ENCODE data around the gene SLC9A8. TPM values are rescaled to one million over a fixed set of nuclear protein-coding genes. Genes with fewer than 3 reads are reported as not detected.

Gene SLC9A8
- total and polyA plus RNA-seq, 2 of the 4 experiments (the other 2 are of a cell fraction), result 4.1 to 5.0 TPM

DNA sequence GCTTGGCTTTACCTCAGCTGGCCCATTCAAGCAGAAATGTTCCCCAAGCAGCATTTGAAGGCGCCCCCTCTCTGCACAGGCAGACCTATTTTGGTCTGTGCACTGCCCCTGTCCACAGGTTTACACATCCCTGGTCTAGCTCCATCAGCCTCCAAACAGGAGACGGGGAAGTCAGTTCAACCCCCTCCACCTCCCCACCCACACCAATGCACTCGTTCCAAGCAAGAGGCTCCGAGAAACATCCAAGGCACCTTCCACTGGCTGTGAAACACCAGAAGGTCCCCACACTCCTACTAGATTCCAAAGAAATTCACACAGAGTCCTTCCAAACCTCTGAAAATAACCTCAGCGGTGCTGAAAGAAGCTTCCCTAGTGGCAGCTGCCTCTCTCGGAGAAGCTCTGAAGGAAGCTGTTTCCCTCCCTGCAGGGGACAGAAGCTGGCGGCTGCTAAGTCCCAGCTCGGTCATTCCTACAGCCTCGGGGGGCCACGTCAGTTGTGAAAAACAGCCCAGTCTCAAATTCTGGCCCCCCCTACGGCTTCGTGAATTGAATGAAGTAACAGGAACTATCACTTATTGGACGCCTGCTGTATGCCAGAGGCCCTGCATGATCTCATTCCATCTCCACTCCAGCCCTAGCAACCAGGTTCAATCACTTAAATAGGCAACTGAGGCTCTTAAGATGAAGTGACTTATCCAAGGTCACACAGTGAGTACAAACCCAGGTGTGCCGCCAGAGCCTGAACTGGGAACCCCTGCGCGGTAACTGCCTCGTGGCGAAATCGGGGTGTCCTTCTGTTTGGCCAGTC lies 101.9 kb downstream of the SLC9A8 start:
- Histone ChIP-seq H3K27ac (ENCODE audit: insufficient read depth, low read length) (peak overlapping the region; percentile 99), H4K8ac (ENCODE audit: low read depth in 2 of 2, low read length in 2 of 2) (peak overlapping the region; percentile 55 to 93; a peak in 2 of 4 replicates), H2AK5ac (ENCODE audit: low read depth, low read length) (peak overlapping the region; percentile 65; the same call in 1 of the 2 replicates), H3K9me3 (ENCODE audit: control insufficient read depth, insufficient read depth, low read length) (no peaks in the 10 kb centered on the region), H3K9me1 (ENCODE audit: insufficient read depth, low read length) (peaks cover 3% of the 10 kb centered on the region; the same call in 1 of the 2 replicates), H3K36me3 (ENCODE audit: control insufficient read depth, insufficient read depth, low read length) (peaks cover 5% of the 10 kb centered on the region), H4K20me1 (ENCODE audit: insufficient read depth, low read length) (peaks cover 37% of the 10 kb centered on the region), H2BK5ac (ENCODE audit: low read depth, low read length, poor library complexity, severe bottlenecking) (no peak overlapping the region), H3K9ac (ENCODE audit: low read depth, low read length) (peak overlapping the region; percentile 99), H3K4ac (ENCODE audit: low read depth, low read length) (peak overlapping the region; percentile 52; the same call in 1 of the 2 replicates), H2AK9ac (replicated peaks; ENCODE audit: low read depth, low read length, poor library complexity) (peak overlapping the region; percentile 99), H3K79me1 (ENCODE audit: low read depth in 1 of 2, low read length in 2 of 2) (peaks cover 15 to 58% of the 10 kb centered on the region in 2 experiments; a peak in 3 of 4 replicates), H3K4me2 (ENCODE audit: low read depth, low read length) (peak overlapping the region; percentile 87), H2BK15ac (ENCODE audit: low read depth, low read length) (no peak overlapping the region), H4K5ac (ENCODE audit: low read depth, low read length) (no peak overlapping the region), H3K4me3 (ENCODE audit: insufficient read depth, low read depth, low read length) (peak overlapping the region; percentile 90), H3K4me1 (ENCODE audit: control insufficient read depth, insufficient read depth, low read length) (peaks cover 9% of the 10 kb centered on the region), H3K27me3 (ENCODE audit: control insufficient read depth, insufficient read depth, low read length) (no peaks in the 10 kb centered on the region), H3K23ac (ENCODE audit: low read depth, low read length) (peak overlapping the region; percentile 72; the same call in 1 of the 2 replicates), H2AFZ (replicated peaks; ENCODE audit: low read length, poor library complexity) (peak overlapping the region; percentile 100), H3K56ac (ENCODE audit: extremely low read depth, insufficient read depth, low read length) (no peak overlapping the region), H3K18ac (ENCODE audit: low read depth, low read length) (no peak overlapping the region), H2BK120ac (ENCODE audit: low read depth, low read length) (no peak overlapping the region), H3K14ac (replicated peaks; ENCODE audit: low read depth, low read length) (peak overlapping the region; percentile 69), H4K91ac (ENCODE audit: insufficient read depth, low read depth, low read length) (no peak overlapping the region), H2BK20ac (ENCODE audit: low read depth, low read length) (no peak overlapping the region)
- in situ Hi-C loops (cut with MboI; ENCODE audit: low sequenced_read_pairs) (no loop called here), intact Hi-C loops (cut with micrococcal nuclease) (no loop called here), dilution Hi-C loops (cut with HindIII; ENCODE audit: low sequenced_read_pairs, unreplicated experiment) (no loop called here)
- ChIA-PET CTCF (interaction anchor here (1.2 kb wide), 1 partner anchor 11 kb away, joined by 8 read pairs; no protein-coding TSS in a partner anchor), POLR2A (ENCODE audit: unreplicated experiment) (interaction anchor here (0.6 kb wide), 1 partner anchor 501 kb away, joined by 3 read pairs; no protein-coding TSS in a partner anchor)
- ATAC-seq (ENCODE audit: low read depth) (peak; percentile 2; the same call in 1 of the 2 replicates), DNase-seq (no peak)
- BruUV-seq (replicated peaks), result no TSS peak
- WGBS, 2 experiments (ENCODE audit: extremely low coverage in 2 of 2, insufficient read length in 1 of 2), result 50% methylated on average over 1 of the region's 19 CpGs; no CpG with 5 or more reads in 1 of the 2 experiments
- no peak for TF ChIP-seq CHD1 (IDR thresholded peaks at IDR 0.05; ENCODE audit: low read depth, low read length)
- no peak for TF ChIP-seq POLR2A (IDR thresholded peaks at IDR 0.05; ENCODE audit: low read depth, low read length)
- TF ChIP-seq NFE2L2 (IDR thresholded peaks at IDR 0.05; ENCODE audit: low read depth, low read length), result no peak
- TF ChIP-seq MXI1 (IDR thresholded peaks at IDR 0.05; ENCODE audit: borderline replicate concordance, low read depth, low read length), result no peak
- no peak for TF ChIP-seq BHLHE40 (IDR thresholded peaks at IDR 0.05; ENCODE audit: low read depth, low read length)
- TF ChIP-seq CEBPB (IDR thresholded peaks at IDR 0.05; ENCODE audit: low read depth, low read length), result no peak
- TF ChIP-seq SMC3 (IDR thresholded peaks at IDR 0.05; ENCODE audit: low read depth, low read length), result no peak
- no peak for TF ChIP-seq RFX5 (IDR thresholded peaks at IDR 0.05; ENCODE audit: low read depth, low read length)
